Lung (tissue), 12 donors: ENCODE measurements around the gene ETV7. TPM values are rescaled to one million over a fixed set of nuclear protein-coding genes. Genes with fewer than 3 reads are reported as not detected.

ENCODE experiments used
- ATAC-seq: fragments of 200-7000 bp; cut with Tn5 transposase; one replicate; pipeline ENCODE4 v1.9.1; 2020; ENCODE audit warnings: moderate number of reproducible peaks; ENCODE audit not compliant: insufficient read depth, low FRiP score
- DNase-seq, 3 donors: peaks; one replicate each; pipeline ENCODE4 v3.0.0-alpha.2; 2013 to 2017
- H3K27ac ChIP-seq, 2 donors: one replicate each; pipeline ENCODE4 v1.5.1; 2013; ENCODE audit warnings: mild to moderate bottlenecking in 2 of 2, moderate library complexity in 2 of 2, control low read depth in 1 of 2, inconsistent platforms in 1 of 2, low read depth in 1 of 2, low read length in 1 of 2
- H3K27me3 ChIP-seq, 3 donors: one replicate each; pipeline ENCODE4 v1.5.1; 2013; ENCODE audit warnings: low read length in 2 of 3; ENCODE audit not compliant: control insufficient read depth in 3 of 3, insufficient read depth in 3 of 3
- H3K36me3 ChIP-seq, 4 donors: one replicate each; pipeline ENCODE4 v1.5.1; 2013; ENCODE audit warnings: low read length in 4 of 4, mild to moderate bottlenecking in 1 of 4, moderate library complexity in 1 of 4; ENCODE audit not compliant: control insufficient read depth in 4 of 4, insufficient read depth in 4 of 4
- H3K4me1 ChIP-seq, 5 donors: one replicate each; pipeline ENCODE4 v1.5.1; 2013; ENCODE audit warnings: low read length in 5 of 5, mild to moderate bottlenecking in 2 of 5, moderate library complexity in 1 of 5; ENCODE audit not compliant: control insufficient read depth in 5 of 5, insufficient read depth in 5 of 5
- H3K4me3 ChIP-seq: one replicate; pipeline ENCODE4 v1.5.1; 2013; ENCODE audit warnings: mild to moderate bottlenecking, control low read depth, moderate library complexity
- H3K9ac ChIP-seq, 2 donors: one replicate each; pipeline ENCODE4 v1.5.1; 2013; ENCODE audit warnings: low read length in 2 of 2, control low read depth in 1 of 2; ENCODE audit not compliant: insufficient read depth in 1 of 2
- H3K9me3 ChIP-seq, 4 donors: one replicate each; pipeline ENCODE4 v1.5.1; 2013; ENCODE audit warnings: low read length in 3 of 4, mild to moderate bottlenecking in 1 of 4, moderate library complexity in 1 of 4; ENCODE audit not compliant: control insufficient read depth in 4 of 4, insufficient read depth in 3 of 4
- CTCF ChIP-seq: IDR thresholded peaks from 2 replicates; pipeline ENCODE4 v1.5.1; 2012; ENCODE audit warnings: mild to moderate bottlenecking; ENCODE audit errors: control extremely low read depth, extremely low read depth
- whole genome bisulfite sequencing, 2 donors: extraction: QIAGEN DNeasy Blood & Tissue Kit; methylation state at CpG; one replicate each; pipeline ENCODE4 v1.1.7; 2013; 5-methylcytosine and 5-hydroxymethylcytosine counted together
- polyA plus RNA-seq, 2 donors: library from polyadenylated mRNA; stranded (reverse); fragments of 200-250 nt; gene quantifications; one replicate each; pipeline ENCODE4 v1.2.1, GENCODE V29; 2013
- total RNA-seq, 2 donors: library from RNA; depleted of rRNA in 1 of 2; stranded (reverse); fragments of >200 nt in 1 of 2; gene quantifications; one replicate each; pipeline ENCODE4 v1.2.1, GENCODE V29; 2014 to 2021
- donor health status: control.
- donor health status: control.
- donor health status: Bipolar disorder and iron deficiency.
- donor health status: healthy.
- donor health status: DM: yes; HTN: yes; CAD: no.

The ETV7 gene
- total and polyA plus RNA-seq, 4 donors, result 1.4 to 6.6 (median 3.6) TPM

- Histone ChIP-seq H3K4me3 (no peak overlapping the region), H3K4me1 (peaks cover 0 to 11% (median 2%) of the 10 kb centered on the region in 5 donors), H3K36me3 (no peaks in the 10 kb centered on the region), H3K27me3 (peaks cover 0 to 40% (median 6%) of the 10 kb centered on the region in 3 donors), H3K27ac (no peak overlapping the region), H3K9me3 (no peaks in the 10 kb centered on the region), H3K9ac (no peak overlapping the region)
- no peak for ATAC-seq
- no peak for TF ChIP-seq CTCF
- WGBS, 2 donors, result 60 to 79% methylated on average over 14 of the region's 14 CpGs
- DNase-seq, result peak in 1 of 3 donors; percentile 11
Measured at GRCh38 chr6:36334832-36335459, 52.5 kb downstream of the ETV7 start.

- Histone ChIP-seq H3K9ac (no peak overlapping the region), H3K27me3 (peaks cover 0 to 34% (median 6%) of the 10 kb centered on the region in 3 donors), H3K4me1 (peaks cover 0 to 11% (median 2%) of the 10 kb centered on the region in 5 donors), H3K27ac (no peak overlapping the region), H3K9me3 (no peaks in the 10 kb centered on the region), H3K4me3 (no peak overlapping the region), H3K36me3 (no peaks in the 10 kb centered on the region)
- no peak for TF ChIP-seq CTCF
- WGBS, 2 donors, result 47 to 50% methylated on average over 20 of the region's 20 CpGs
- peak in 2 of 3 donors; percentile 32 to 43 for DNase-seq
- ATAC-seq, result no peak
Measured at GRCh38 chr6:36333931-36334725, 53.3 kb downstream of the ETV7 start.

- Histone ChIP-seq H3K4me3 (no peak overlapping the region), H3K27ac (no peak overlapping the region), H3K36me3 (no peaks in the 10 kb centered on the region), H3K4me1 (peaks cover 0 to 11% (median 2%) of the 10 kb centered on the region in 5 donors), H3K9me3 (no peaks in the 10 kb centered on the region), H3K27me3 (peaks cover 0 to 26% (median 6%) of the 10 kb centered on the region in 3 donors), H3K9ac (no peak overlapping the region)
- DNase-seq (no peak), ATAC-seq (no peak)
- 68 to 73% methylated on average over 8 of the region's 8 CpGs for WGBS, 2 donors
- TF ChIP-seq CTCF, result no peak
Measured at GRCh38 chr6:36333171-36333895, 54.1 kb downstream of the ETV7 start.
